ENCODE data around the gene TLE1.

- TF ChIP-seq, protein P1, sequence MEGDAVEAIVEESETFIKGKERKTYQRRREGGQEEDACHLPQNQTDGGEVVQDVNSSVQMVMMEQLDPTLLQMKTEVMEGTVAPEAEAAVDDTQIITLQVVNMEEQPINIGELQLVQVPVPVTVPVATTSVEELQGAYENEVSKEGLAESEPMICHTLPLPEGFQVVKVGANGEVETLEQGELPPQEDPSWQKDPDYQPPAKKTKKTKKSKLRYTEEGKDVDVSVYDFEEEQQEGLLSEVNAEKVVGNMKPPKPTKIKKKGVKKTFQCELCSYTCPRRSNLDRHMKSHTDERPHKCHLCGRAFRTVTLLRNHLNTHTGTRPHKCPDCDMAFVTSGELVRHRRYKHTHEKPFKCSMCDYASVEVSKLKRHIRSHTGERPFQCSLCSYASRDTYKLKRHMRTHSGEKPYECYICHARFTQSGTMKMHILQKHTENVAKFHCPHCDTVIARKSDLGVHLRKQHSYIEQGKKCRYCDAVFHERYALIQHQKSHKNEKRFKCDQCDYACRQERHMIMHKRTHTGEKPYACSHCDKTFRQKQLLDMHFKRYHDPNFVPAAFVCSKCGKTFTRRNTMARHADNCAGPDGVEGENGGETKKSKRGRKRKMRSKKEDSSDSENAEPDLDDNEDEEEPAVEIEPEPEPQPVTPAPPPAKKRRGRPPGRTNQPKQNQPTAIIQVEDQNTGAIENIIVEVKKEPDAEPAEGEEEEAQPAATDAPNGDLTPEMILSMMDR (conservative IDR thresholded peaks at IDR 0.05; ENCODE audit: low read length), result no peak
- no peak for TF ChIP-seq EZH2phosphoT487 (IDR thresholded peaks at IDR 0.05; ENCODE audit: borderline replicate concordance)
Measured at GRCh38 chr9:81666123-81666522, 23.2 kb downstream of the TLE1 start.

Measured in Loucy (cell line).